GM12878 (cell line): ENCODE results near the gene QPCT. TPM values are rescaled to one million over a fixed set of nuclear protein-coding genes. Genes with fewer than 3 reads are reported as not detected.

Source experiments
- ATAC-seq: fragments of 200-7000 bp; cut with Tn5 transposase; 3 replicates; pipeline ENCODE4 v1.9.1; 2020; ENCODE audit warnings: mild to moderate bottlenecking, moderate library complexity
- BruUV-seq: library from RNA; stranded (reverse); fragments of 400-500 nt; replicated peaks from 2 replicates; lab custom pipeline; 2021; lab: Mats Ljungman, UMichigan
- CTCF ChIA-PET: fragments of 300-600 bp; sonication (Branson Sonifier 250); formaldehyde crosslinking; extraction: SDS; loops from one replicate; lab custom pipeline; 2021; ENCODE audit warnings: inconsistent platforms; lab: Yijun Ruan, JAX
- POLR2A ChIA-PET: fragments of 350-600 bp; formaldehyde crosslinking; extraction: SDS; loops from one replicate; lab custom pipeline; 2021; ENCODE audit warnings: inconsistent platforms; lab: Charles Lee
- RAD21 ChIA-PET: fragments of 300-600 bp; sonication (Branson Sonifier 250); formaldehyde crosslinking; loops from one replicate; lab custom pipeline; 2023; ENCODE audit warnings: antibody characterized with exemption; ENCODE audit not compliant: unreplicated experiment; lab: Charles Lee
- SMC1A ChIA-PET: fragments of 300-600 bp; sonication (Branson Sonifier 250); formaldehyde crosslinking; loops from one replicate; lab custom pipeline; 2023; ENCODE audit not compliant: unreplicated experiment, uncharacterized antibody; lab: Charles Lee
- DNase-seq: peaks from one replicate; pipeline ENCODE4 v3.0.0-alpha.2; 2011; ENCODE audit warnings: low read depth, low spot score
- FAIRE-seq: peaks from 3 replicates; lab custom pipeline; 2011; peaks lifted over from hg19 to GRCh38; lab: Jason Lieb, UNC
- H2AFZ ChIP-seq: 2 replicates; pipeline ENCODE4 v1.6.0; 2011; ENCODE audit warnings: low read depth, low read length, control low read depth; ENCODE audit not compliant: control insufficient read depth
- H3K27ac ChIP-seq: 2 replicates; pipeline ENCODE4 v1.5.1; 2011; ENCODE audit warnings: control low read depth; ENCODE audit not compliant: control insufficient read depth, insufficient read depth
- H3K27me3 ChIP-seq, 2 experiments: replicated peaks in 1 of 2; 2 replicates each; pipeline versions ENCODE4 v1.6.0 to v1.6.1; 2011; ENCODE audit warnings: low read length in 1 of 2; ENCODE audit not compliant: control insufficient read depth in 2 of 2, insufficient read depth in 2 of 2
- H3K36me3 ChIP-seq, 2 experiments: 2 replicates each; pipeline ENCODE4 v1.5.1; 2011; ENCODE audit warnings: low read length in 1 of 2; ENCODE audit not compliant: control insufficient read depth in 2 of 2, insufficient read depth in 2 of 2
- H3K4me1 ChIP-seq: 2 replicates; pipeline ENCODE4 v1.6.1; 2011; ENCODE audit warnings: mild to moderate bottlenecking, low read length, moderate library complexity, mixed read lengths; ENCODE audit not compliant: control insufficient read depth, insufficient read depth
- H3K4me2 ChIP-seq: 2 replicates; pipeline ENCODE4 v1.6.0; 2011; ENCODE audit warnings: control low read depth; ENCODE audit not compliant: control insufficient read depth, insufficient read depth
- H3K4me3 ChIP-seq: fragments of 200-600 bp; sonication (generic); 2 replicates; pipeline ENCODE4 v1.5.1; 2016
- H3K79me2 ChIP-seq: 2 replicates; pipeline ENCODE4 v1.6.0; 2011; ENCODE audit warnings: low read length; ENCODE audit not compliant: control insufficient read depth, insufficient read depth
- H3K9ac ChIP-seq: 2 replicates; pipeline ENCODE4 v1.8.0; 2011; ENCODE audit warnings: low read length, control low read depth, mixed read lengths; ENCODE audit not compliant: control insufficient read depth, insufficient read depth
- H3K9me3 ChIP-seq: replicated peaks from 3 replicates; pipeline ENCODE4 v1.5.1; 2011; ENCODE audit warnings: mild to moderate bottlenecking, low read length; ENCODE audit not compliant: control insufficient read depth, insufficient read depth
- H4K20me1 ChIP-seq: 2 replicates; pipeline ENCODE4 v1.6.0; 2011; ENCODE audit not compliant: control insufficient read depth, insufficient read depth
- BMI1 ChIP-seq: fragments of 450-650 bp; IDR thresholded peaks from 2 replicates; pipeline ENCODE4 v1.6.1; 2016; ENCODE audit warnings: mild to moderate bottlenecking, moderate library complexity, borderline replicate concordance
- CHD2 ChIP-seq: IDR thresholded peaks from 2 replicates; pipeline ENCODE4 v1.6.1; 2011; ENCODE audit warnings: low read depth, low read length, improper control_type of control experiment, borderline replicate concordance
- E2F8 ChIP-seq: fragments of 450-650 bp; IDR thresholded peaks from 2 replicates; pipeline ENCODE4 v1.6.1; 2018; ENCODE audit warnings: mild to moderate bottlenecking, low read depth, moderate library complexity; ENCODE audit not compliant: partially characterized antibody
- EP300 ChIP-seq, 2 experiments: fragments of 150-350 bp in 1 of 2; IDR thresholded peaks; 2 replicates each; pipeline ENCODE4 v1.6.1; 2011 to 2012; ENCODE audit warnings: low read depth in 2 of 2, low read length in 2 of 2, borderline replicate concordance in 1 of 2, improper control_type of control experiment in 1 of 2, inconsistent platforms in 1 of 2; ENCODE audit not compliant: control insufficient read depth in 1 of 2
- ETV6 ChIP-seq, 2 experiments: fragments of 450-650 bp in 1 of 2; IDR thresholded peaks in 1 of 2; conservative IDR thresholded peaks in 1 of 2; 2 replicates each; pipeline ENCODE4 v1.6.1; 2014; ENCODE audit warnings: antibody characterized with exemption in 1 of 2, borderline replicate concordance in 1 of 2, low read depth in 1 of 2, mild to moderate bottlenecking in 1 of 2, moderate library complexity in 1 of 2
- JUND ChIP-seq: IDR thresholded peaks from 2 replicates; pipeline ENCODE4 v1.6.1; 2012; ENCODE audit warnings: low read depth, mild to moderate bottlenecking, low read length, improper control_type of control experiment, moderate library complexity
- MTA2 ChIP-seq: fragments of 450-650 bp; IDR thresholded peaks from 2 replicates; pipeline ENCODE4 v1.6.1; 2016; ENCODE audit warnings: low read depth, mild to moderate bottlenecking, moderate library complexity
- MYB ChIP-seq: fragments of 150-350 bp; IDR thresholded peaks from 2 replicates; pipeline ENCODE4 v1.6.1; 2014; ENCODE audit warnings: mild to moderate bottlenecking, low read depth, low read length, borderline replicate concordance
- MYC ChIP-seq: IDR thresholded peaks from 2 replicates; pipeline ENCODE4 v1.6.1; 2011; ENCODE audit warnings: mild to moderate bottlenecking, low read length, moderate library complexity, inconsistent platforms; ENCODE audit not compliant: insufficient read depth, insufficient replicate concordance, insufficient read length, severe bottlenecking
- SIN3A ChIP-seq: IDR thresholded peaks from 2 replicates; pipeline ENCODE4 v1.6.1; 2012; ENCODE audit warnings: low read depth, low read length, improper control_type of control experiment
- ZNF384 ChIP-seq: IDR thresholded peaks from 2 replicates; pipeline ENCODE4 v1.6.1; 2012; ENCODE audit warnings: low read depth, mild to moderate bottlenecking, low read length, improper control_type of control experiment, borderline replicate concordance
- ZNF592 ChIP-seq: fragments of 450-650 bp; IDR thresholded peaks from 2 replicates; pipeline ENCODE4 v1.6.1; 2017; ENCODE audit warnings: mild to moderate bottlenecking, moderate library complexity
- WGBS: methylation state at CpG from one replicate; pipeline ENCODE4 v1.1.6; 2016; ENCODE audit warnings: low lambda C conversion rate; ENCODE audit not compliant: insufficient replicate concordance, insufficient coverage; ENCODE audit errors: missing lambda C conversion rate; 5-methylcytosine and 5-hydroxymethylcytosine counted together
- in situ Hi-C: fragments of 300-500 bp; cut with MboI; formaldehyde crosslinking; loops from 9 replicates; pipeline ENCODE4 v1.14.3; 2018; ENCODE audit warnings: mixed read lengths
- intact Hi-C: fragments of 100-400 bp; cut with micrococcal nuclease; formaldehyde crosslinking; loops from one replicate; pipeline ENCODE4 v1.14.2; 2022; ENCODE audit not compliant: unreplicated experiment
- polyA plus RNA-seq, 11 experiments: library from polyadenylated mRNA; depleted of rRNA in 4 of 11; unstranded in 6 of 11; stranded (reverse) in 5 of 11; fragments of >200 nt; fragmentation: Nextera tagmentation in 4 of 11; fragmentation: Illumina TruSeq in 1 of 11; extraction: Ambion mirVana in 4 of 11; extraction: Trizol in 1 of 11; gene quantifications; 1 replicate in 1 of 11; 2 replicates in 10 of 11; pipeline versions ENCODE4 v1.2.1 to v1.2.3, GENCODE V29; 2011 to 2016; ENCODE audit warnings: inconsistent platforms in 2 of 11, missing spikeins in 2 of 11, low read depth in 1 of 11
- total RNA-seq, 4 experiments: library from RNA; depleted of rRNA in 3 of 4; stranded (reverse); fragments of >200 nt in 3 of 4; fragmentation: Illumina TruSeq in 1 of 4; extraction: Trizol in 1 of 4; gene quantifications; 2 replicates each; pipeline versions ENCODE4 v1.2.1 to v1.2.3, GENCODE V29; 2013 to 2021
- TF ChIP-seq, protein P1 (sequence below): fragments of 450-650 bp; IDR thresholded peaks from 2 replicates; pipeline ENCODE4 v1.6.1; 2017; ENCODE audit warnings: mild to moderate bottlenecking

QPCT gene
- total and polyA plus RNA-seq, 10 of the 15 experiments (the other 5 are each of a cell fraction or from before 2014, with no cell fraction given) = 0.14 to 0.86 (median 0.18) TPM; not detected in 1

GRCh38 chr2:37377187-37377532 lies 32.7 kb downstream of the QPCT start:
- peak; percentile 80 for ATAC-seq
- 3% methylated on average over 3 of the region's 3 CpGs for WGBS
- ChIA-PET SMC1A (interaction anchor here (0.9 to 6.8 kb wide), 19 partner anchors 10 to 514 kb away, joined by 3 to 53 read pairs (median 4); no protein-coding TSS in a partner anchor), RAD21 (interaction anchor here (0.6 to 4.3 kb wide), 10 partner anchors 9 to 897 kb away, joined by 3 to 39 read pairs (median 6); no protein-coding TSS in a partner anchor), CTCF (interaction anchor here (0.5 to 7.3 kb wide), 15 partner anchors 10 to 558 kb away, joined by 3 to 53 read pairs (median 4); partner anchors contain the start of genes CEBPZ and NDUFAF7), POLR2A (interaction anchor here (3.1 kb wide), 1 partner anchor 13 kb away, joined by 22 read pairs; no protein-coding TSS in a partner anchor)
- H2AFZ ChIP-seq = no peak overlapping the region
- no peaks in the 10 kb centered on the region for H3K79me2 ChIP-seq
- FAIRE-seq = no peak
- in situ Hi-C loops (no loop called here), intact Hi-C loops (loop anchor here (5.0 kb wide), 1 partner anchor 55 kb away; the partner anchor contains the start of gene PRKD3)
- no peaks in the 10 kb centered on the region; the same call in 2 of the 3 replicates for H3K9me3 ChIP-seq
- H3K4me3 ChIP-seq = no peak overlapping the region
- H3K4me2 ChIP-seq = peak overlapping the region; percentile 93
- H3K4me1 ChIP-seq = peaks cover 24% of the 10 kb centered on the region
- H3K9ac ChIP-seq = no peak overlapping the region
- DNase-seq = peak; percentile 40
- H3K36me3 ChIP-seq = no peaks in the 10 kb centered on the region
- no TSS peak for BruUV-seq
- H3K27ac ChIP-seq = peak overlapping the region; percentile 43; the same call in 1 of the 2 replicates
- peaks cover 0 to 11% of the 10 kb centered on the region in 2 experiments; a peak in 1 of 4 replicates for H3K27me3 ChIP-seq
- no peaks in the 10 kb centered on the region for H4K20me1 ChIP-seq
- peak; percentile 38; the same call in 1 of the 2 replicates for TF ChIP-seq JUND
- TF ChIP-seq, protein P1, sequence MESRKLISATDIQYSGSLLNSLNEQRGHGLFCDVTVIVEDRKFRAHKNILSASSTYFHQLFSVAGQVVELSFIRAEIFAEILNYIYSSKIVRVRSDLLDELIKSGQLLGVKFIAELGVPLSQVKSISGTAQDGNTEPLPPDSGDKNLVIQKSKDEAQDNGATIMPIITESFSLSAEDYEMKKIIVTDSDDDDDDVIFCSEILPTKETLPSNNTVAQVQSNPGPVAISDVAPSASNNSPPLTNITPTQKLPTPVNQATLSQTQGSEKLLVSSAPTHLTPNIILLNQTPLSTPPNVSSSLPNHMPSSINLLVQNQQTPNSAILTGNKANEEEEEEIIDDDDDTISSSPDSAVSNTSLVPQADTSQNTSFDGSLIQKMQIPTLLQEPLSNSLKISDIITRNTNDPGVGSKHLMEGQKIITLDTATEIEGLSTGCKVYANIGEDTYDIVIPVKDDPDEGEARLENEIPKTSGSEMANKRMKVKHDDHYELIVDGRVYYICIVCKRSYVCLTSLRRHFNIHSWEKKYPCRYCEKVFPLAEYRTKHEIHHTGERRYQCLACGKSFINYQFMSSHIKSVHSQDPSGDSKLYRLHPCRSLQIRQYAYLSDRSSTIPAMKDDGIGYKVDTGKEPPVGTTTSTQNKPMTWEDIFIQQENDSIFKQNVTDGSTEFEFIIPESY = no peak
- TF ChIP-seq ZNF592 = no peak
- TF ChIP-seq MTA2 = peak; percentile 35; the same call in 1 of the 2 replicates
- TF ChIP-seq MYB = no peak
- 0 out of 2 replicates have a peak, but pooled peaks have one; percentile 13 for TF ChIP-seq BMI1
- no peak for TF ChIP-seq ETV6 (conservative IDR thresholded peaks at IDR 0.05 in 1 of 2, IDR thresholded peaks at IDR 0.05 in 1 of 2; ENCODE audit: borderline replicate concordance in 1 of 2, low read depth in 1 of 2)
- TF ChIP-seq E2F8 = no peak
- no peak for TF ChIP-seq SIN3A
- no peak for TF ChIP-seq MYC
- TF ChIP-seq CHD2 = 0 out of 2 replicates have a peak, but pooled peaks have one; percentile 16
- no peak for TF ChIP-seq ZNF384
- TF ChIP-seq EP300 (IDR thresholded peaks at IDR 0.05; ENCODE audit: borderline replicate concordance in 1 of 2, control insufficient read depth in 1 of 2, low read depth in 2 of 2, low read length in 2 of 2) = peak; percentile 73 to 83; a peak in 2 of 4 replicates
